Measurements from ENCODE around the gene ZNF438.
"Not testable (repeated sequence)": the region's sequence is repeated elsewhere in the genome, so short reads cannot be mapped to it uniquely, and the experiment has no call there.

Gene ZNF438

GRCh38 chr10:30903397-30904138 is 128.1 kb downstream of the ZNF438 start:
- Histone ChIP-seq H3K36me3 (ENCODE audit: insufficient read depth) (no peaks in the 10 kb centered on the region), H3K4me1 (ENCODE audit: low read depth, poor library complexity, severe bottlenecking) (no peaks in the 10 kb centered on the region), H3K9ac (no peak overlapping the region), H2AFZ (ENCODE audit: low read depth) (no peak overlapping the region), H3K4me3 (IDR thresholded peaks at IDR 0.05; ENCODE audit: insufficient read depth, low read depth, low read length) (no peak overlapping the region), H3K79me2 (ENCODE audit: insufficient read depth, low read depth) (no peaks in the 10 kb centered on the region), H3K27me3 (ENCODE audit: insufficient read depth, low read depth) (no peaks in the 10 kb centered on the region), H3K27ac (no peak overlapping the region), H4K20me1 (ENCODE audit: insufficient read depth) (no peaks in the 10 kb centered on the region), H3K4me2 (no peak overlapping the region)
- TF ChIP-seq CTCF (conservative IDR thresholded peaks at IDR 0.05; ENCODE audit: low read depth, low read length) = no peak

DNA sequence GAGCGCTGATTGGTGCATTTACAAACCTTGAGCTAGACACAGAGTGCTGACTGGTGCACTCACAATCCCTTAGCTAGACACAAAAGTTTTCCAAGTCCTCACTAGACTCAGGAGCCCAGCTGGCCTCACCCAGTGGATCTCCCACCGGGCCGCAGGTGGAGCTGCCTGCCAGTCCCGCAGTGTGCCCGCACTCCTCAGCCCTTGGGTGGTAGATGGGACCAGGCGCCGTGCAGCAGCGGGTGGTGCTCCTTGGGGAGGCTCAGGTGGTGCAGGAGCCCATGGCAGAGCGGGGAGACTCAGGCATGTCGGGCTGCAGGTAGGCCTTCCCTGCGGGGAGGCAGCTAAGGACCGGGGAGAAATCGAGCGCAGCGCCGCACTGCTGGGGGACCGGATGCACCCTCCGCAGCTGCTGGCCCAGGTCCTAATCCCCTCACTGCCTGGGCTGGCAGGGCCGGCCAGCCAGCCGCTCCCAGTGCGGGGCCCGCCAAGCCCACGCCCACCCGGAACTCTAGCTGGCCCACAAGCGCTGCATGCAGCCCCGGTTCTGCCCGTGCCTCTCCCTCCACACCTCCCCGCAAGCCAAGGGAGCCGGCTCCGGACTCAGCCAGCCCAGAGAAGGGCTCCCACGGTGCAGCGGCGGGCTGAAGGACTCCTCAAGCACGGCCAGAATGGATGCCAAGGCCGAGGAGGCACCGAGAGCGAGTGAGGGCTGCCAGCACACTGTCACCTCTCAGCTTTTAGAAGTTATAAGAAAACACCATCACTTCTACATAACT is 128.9 kb downstream of the ZNF438 start:
- H3K4me2 ChIP-seq = no peak overlapping the region
- no peaks in the 10 kb centered on the region for H3K4me1 ChIP-seq (ENCODE audit: low read depth, poor library complexity, severe bottlenecking)
- no peak overlapping the region for H3K9ac ChIP-seq
- H3K36me3 ChIP-seq (ENCODE audit: insufficient read depth) = no peaks in the 10 kb centered on the region
- no peak for TF ChIP-seq CTCF (conservative IDR thresholded peaks at IDR 0.05; ENCODE audit: low read depth, low read length)
- no peaks in the 10 kb centered on the region for H4K20me1 ChIP-seq (ENCODE audit: insufficient read depth)
- no peaks in the 10 kb centered on the region for H3K27me3 ChIP-seq (ENCODE audit: insufficient read depth, low read depth)
- H3K4me3 ChIP-seq (IDR thresholded peaks at IDR 0.05; ENCODE audit: insufficient read depth, low read depth, low read length) = no peak overlapping the region
- H3K27ac ChIP-seq = no peak overlapping the region
- H3K79me2 ChIP-seq (ENCODE audit: insufficient read depth, low read depth) = no peaks in the 10 kb centered on the region
- H2AFZ ChIP-seq (ENCODE audit: low read depth) = no peak overlapping the region

- H3K27me3 ChIP-seq (ENCODE audit: insufficient read depth, low read depth); H2AFZ ChIP-seq (ENCODE audit: low read depth); H3K79me2 ChIP-seq (ENCODE audit: insufficient read depth, low read depth); H3K9ac ChIP-seq; H3K36me3 ChIP-seq (ENCODE audit: insufficient read depth); H3K4me2 ChIP-seq; H3K4me3 ChIP-seq (IDR thresholded peaks at IDR 0.05; ENCODE audit: insufficient read depth, low read depth, low read length); H4K20me1 ChIP-seq (ENCODE audit: insufficient read depth); H3K4me1 ChIP-seq (ENCODE audit: low read depth, poor library complexity, severe bottlenecking); H3K27ac ChIP-seq: not testable (repeated sequence)
Observed at GRCh38 chr10:30901487-30901886, 130.2 kb downstream of the ZNF438 start.

GRCh38 chr10:30898964-30899363 is 132.7 kb downstream of the ZNF438 start:
- no peaks in the 10 kb centered on the region for H4K20me1 ChIP-seq (ENCODE audit: insufficient read depth)
- H2AFZ ChIP-seq (ENCODE audit: low read depth) = no peak overlapping the region
- no peak overlapping the region for H3K4me2 ChIP-seq
- H3K4me3 ChIP-seq (IDR thresholded peaks at IDR 0.05; ENCODE audit: insufficient read depth, low read depth, low read length) = no peak overlapping the region
- no peaks in the 10 kb centered on the region for H3K4me1 ChIP-seq (ENCODE audit: low read depth, poor library complexity, severe bottlenecking)
- H3K79me2 ChIP-seq (ENCODE audit: insufficient read depth, low read depth) = no peaks in the 10 kb centered on the region
- TF ChIP-seq CTCF (conservative IDR thresholded peaks at IDR 0.05; ENCODE audit: low read depth, low read length) = no peak
- H3K9ac ChIP-seq = no peak overlapping the region
- H3K27me3 ChIP-seq (ENCODE audit: insufficient read depth, low read depth) = no peaks in the 10 kb centered on the region
- no peak overlapping the region for H3K27ac ChIP-seq
- H3K36me3 ChIP-seq (ENCODE audit: insufficient read depth) = no peaks in the 10 kb centered on the region

- Histone ChIP-seq H3K27ac (no peak overlapping the region), H3K36me3 (ENCODE audit: insufficient read depth) (no peaks in the 10 kb centered on the region), H3K27me3 (ENCODE audit: insufficient read depth, low read depth) (no peaks in the 10 kb centered on the region), H2AFZ (ENCODE audit: low read depth) (no peak overlapping the region), H4K20me1 (ENCODE audit: insufficient read depth) (no peaks in the 10 kb centered on the region), H3K4me1 (ENCODE audit: low read depth, poor library complexity, severe bottlenecking) (no peaks in the 10 kb centered on the region), H3K4me2 (no peak overlapping the region), H3K4me3 (IDR thresholded peaks at IDR 0.05; ENCODE audit: insufficient read depth, low read depth, low read length) (no peak overlapping the region), H3K9ac (no peak overlapping the region), H3K79me2 (ENCODE audit: insufficient read depth, low read depth) (no peaks in the 10 kb centered on the region)
- TF ChIP-seq CTCF (conservative IDR thresholded peaks at IDR 0.05; ENCODE audit: low read depth, low read length) = no peak
Observed at GRCh38 chr10:30897547-30897946, 134.1 kb downstream of the ZNF438 start.
